ENCODE measurements around the gene SMCO4.
"Not testable (repeated sequence)": the region's sequence is repeated elsewhere in the genome, so short reads cannot be mapped to it uniquely, and the experiment has no call there.

Gene SMCO4

DNA sequence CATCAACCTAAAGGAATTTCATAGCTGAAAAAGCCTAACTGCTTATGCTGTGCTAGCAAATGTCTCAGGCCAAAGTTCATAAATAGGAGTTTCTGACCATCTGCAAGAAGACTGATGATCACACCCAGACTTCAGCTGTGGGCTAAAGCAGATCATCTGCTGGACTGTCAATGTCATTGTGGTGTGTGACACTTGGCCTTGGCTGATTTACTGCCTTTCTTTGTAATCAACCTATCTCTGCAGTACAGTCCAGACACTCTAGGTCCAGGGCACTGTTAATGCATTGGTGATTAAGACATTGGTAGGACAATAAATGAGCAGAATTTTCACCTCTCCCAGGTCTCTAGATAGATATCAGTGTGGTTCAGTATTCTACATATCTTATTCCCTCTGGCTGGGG lies 40.3 kb upstream of the SMCO4 start:
- DNase-seq (ENCODE audit: extremely low read depth, insufficient read length), result no peak
- no peaks in the 10 kb centered on the region; the same call in 1 of the 2 replicates for H3K27me3 ChIP-seq (replicated peaks; ENCODE audit: control insufficient read depth, insufficient read depth, low read length)
- no peaks in the 10 kb centered on the region for H3K36me3 ChIP-seq (ENCODE audit: control insufficient read depth, insufficient read depth, low read length)
- no peak overlapping the region for H3K4me3 ChIP-seq (replicated peaks; ENCODE audit: low read depth, low read length)
- TF ChIP-seq, protein P1, sequence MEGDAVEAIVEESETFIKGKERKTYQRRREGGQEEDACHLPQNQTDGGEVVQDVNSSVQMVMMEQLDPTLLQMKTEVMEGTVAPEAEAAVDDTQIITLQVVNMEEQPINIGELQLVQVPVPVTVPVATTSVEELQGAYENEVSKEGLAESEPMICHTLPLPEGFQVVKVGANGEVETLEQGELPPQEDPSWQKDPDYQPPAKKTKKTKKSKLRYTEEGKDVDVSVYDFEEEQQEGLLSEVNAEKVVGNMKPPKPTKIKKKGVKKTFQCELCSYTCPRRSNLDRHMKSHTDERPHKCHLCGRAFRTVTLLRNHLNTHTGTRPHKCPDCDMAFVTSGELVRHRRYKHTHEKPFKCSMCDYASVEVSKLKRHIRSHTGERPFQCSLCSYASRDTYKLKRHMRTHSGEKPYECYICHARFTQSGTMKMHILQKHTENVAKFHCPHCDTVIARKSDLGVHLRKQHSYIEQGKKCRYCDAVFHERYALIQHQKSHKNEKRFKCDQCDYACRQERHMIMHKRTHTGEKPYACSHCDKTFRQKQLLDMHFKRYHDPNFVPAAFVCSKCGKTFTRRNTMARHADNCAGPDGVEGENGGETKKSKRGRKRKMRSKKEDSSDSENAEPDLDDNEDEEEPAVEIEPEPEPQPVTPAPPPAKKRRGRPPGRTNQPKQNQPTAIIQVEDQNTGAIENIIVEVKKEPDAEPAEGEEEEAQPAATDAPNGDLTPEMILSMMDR (IDR thresholded peaks at IDR 0.05; ENCODE audit: insufficient read depth, low read length, poor library complexity, severe bottlenecking), result no peak

DNA sequence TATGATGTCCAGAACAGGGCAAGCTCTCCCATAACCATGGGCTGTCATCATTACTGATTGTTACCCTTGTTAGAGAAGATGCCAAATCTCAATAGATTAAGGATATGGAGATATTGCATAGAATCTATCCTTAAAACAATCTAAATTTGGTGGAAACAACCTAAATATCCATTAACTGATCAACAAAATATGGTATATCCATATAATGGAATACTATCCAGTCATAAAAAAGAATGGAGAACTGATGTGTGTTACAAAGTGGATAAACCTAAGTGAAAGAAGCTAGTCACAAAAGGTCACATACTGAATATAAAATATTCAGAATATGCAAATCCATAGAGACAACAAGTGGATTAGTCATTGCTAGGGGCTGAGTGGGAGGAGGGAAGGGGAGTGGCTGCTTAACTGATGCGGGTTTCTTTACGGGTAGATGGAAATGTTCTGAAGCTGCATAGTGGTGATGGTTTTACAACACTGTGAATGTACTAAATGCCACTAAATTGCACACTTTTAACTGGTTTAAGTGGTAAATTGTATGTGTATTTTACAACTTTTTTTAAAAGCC lies 36.1 kb upstream of the SMCO4 start:
- DNase-seq (ENCODE audit: extremely low read depth, insufficient read length), result no peak
- no peaks in the 10 kb centered on the region for H3K36me3 ChIP-seq (ENCODE audit: control insufficient read depth, insufficient read depth, low read length)
- H3K27me3 ChIP-seq (replicated peaks; ENCODE audit: control insufficient read depth, insufficient read depth, low read length), result no peaks in the 10 kb centered on the region
- TF ChIP-seq, protein P1 (IDR thresholded peaks at IDR 0.05; ENCODE audit: insufficient read depth, low read length, poor library complexity, severe bottlenecking), result no peak
- H3K4me3 ChIP-seq (replicated peaks; ENCODE audit: low read depth, low read length), result no peak overlapping the region

DNA sequence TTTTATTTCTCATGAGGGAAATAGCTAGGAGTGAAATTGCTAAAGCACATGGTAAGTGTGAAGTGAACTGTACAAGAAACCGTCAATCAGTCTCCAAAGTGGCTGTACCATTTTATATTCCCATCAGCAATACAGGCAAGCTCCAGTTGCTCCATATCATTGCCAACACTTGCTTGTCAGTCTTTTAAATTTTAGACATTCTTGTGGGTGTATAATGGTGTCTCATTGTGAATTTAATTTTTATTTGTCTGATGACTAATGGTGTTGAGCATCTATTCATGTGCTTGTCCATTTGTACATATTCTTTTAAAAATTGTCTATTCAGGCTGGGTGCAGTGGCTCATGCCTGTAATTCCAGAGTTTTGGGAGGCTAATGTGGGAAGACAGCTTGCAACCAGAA lies 34.1 kb upstream of the SMCO4 start:
- TF ChIP-seq, protein P1 (IDR thresholded peaks at IDR 0.05; ENCODE audit: insufficient read depth, low read length, poor library complexity, severe bottlenecking), result no peak
- Histone ChIP-seq H3K36me3 (ENCODE audit: control insufficient read depth, insufficient read depth, low read length) (no peaks in the 10 kb centered on the region), H3K4me3 (replicated peaks; ENCODE audit: low read depth, low read length) (no peak overlapping the region), H3K27me3 (replicated peaks; ENCODE audit: control insufficient read depth, insufficient read depth, low read length) (no peaks in the 10 kb centered on the region)
- DNase-seq (ENCODE audit: extremely low read depth, insufficient read length), result no peak

DNA sequence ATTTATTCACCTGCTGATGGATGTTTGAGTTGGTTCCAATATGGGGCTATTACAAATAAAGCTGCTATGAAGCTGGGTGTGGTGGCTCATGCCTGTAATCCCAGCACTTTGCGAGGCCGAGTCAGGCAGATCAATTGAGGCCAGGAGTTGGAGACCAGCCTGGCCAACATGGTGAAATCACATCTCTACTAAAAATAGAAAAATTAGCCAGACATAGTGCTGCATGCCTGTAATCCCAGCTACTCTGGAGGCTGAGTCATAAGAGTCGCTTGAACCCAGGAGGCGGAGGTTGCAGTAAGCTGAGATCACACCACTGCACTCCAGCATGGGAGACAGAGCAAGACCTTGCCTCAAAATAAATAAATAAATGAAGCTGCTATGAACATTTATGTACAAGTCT lies 33.7 kb upstream of the SMCO4 start:
- H3K27me3 ChIP-seq (replicated peaks; ENCODE audit: control insufficient read depth, insufficient read depth, low read length); DNase-seq (ENCODE audit: extremely low read depth, insufficient read length); H3K4me3 ChIP-seq (replicated peaks; ENCODE audit: low read depth, low read length); H3K36me3 ChIP-seq (ENCODE audit: control insufficient read depth, insufficient read depth, low read length): not testable (repeated sequence)

DNA sequence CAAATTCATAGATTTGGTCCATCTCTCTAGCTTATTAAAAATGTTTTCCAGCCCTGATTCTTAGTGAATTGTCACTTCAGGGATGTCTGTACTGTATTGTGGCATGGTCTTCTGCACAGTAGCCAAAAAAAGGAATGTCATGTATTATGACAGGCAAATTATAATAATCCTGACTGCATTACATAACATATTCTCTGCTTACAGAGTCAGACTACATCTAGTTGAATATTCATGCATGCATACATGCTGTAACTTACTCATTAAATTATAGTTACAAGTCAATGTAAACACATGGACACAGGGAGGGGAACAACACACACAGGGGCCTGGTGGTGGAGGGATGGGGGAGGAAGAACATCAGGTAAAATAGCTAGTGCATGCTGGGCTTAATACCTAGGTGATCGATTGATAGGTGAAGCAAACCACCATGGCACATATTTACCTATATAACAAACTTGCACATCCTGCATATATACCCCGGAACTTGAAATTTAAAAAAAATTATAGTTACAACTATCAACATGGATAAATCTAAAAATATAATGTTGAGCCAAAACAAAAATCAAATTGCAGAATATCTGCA lies 31.5 kb upstream of the SMCO4 start:
- no peak overlapping the region for H3K4me3 ChIP-seq (replicated peaks; ENCODE audit: low read depth, low read length)
- TF ChIP-seq, protein P1 (IDR thresholded peaks at IDR 0.05; ENCODE audit: insufficient read depth, low read length, poor library complexity, severe bottlenecking), result no peak
- H3K36me3 ChIP-seq (ENCODE audit: control insufficient read depth, insufficient read depth, low read length), result no peaks in the 10 kb centered on the region
- DNase-seq (ENCODE audit: extremely low read depth, insufficient read length), result no peak
- no peaks in the 10 kb centered on the region for H3K27me3 ChIP-seq (replicated peaks; ENCODE audit: control insufficient read depth, insufficient read depth, low read length)

DNA sequence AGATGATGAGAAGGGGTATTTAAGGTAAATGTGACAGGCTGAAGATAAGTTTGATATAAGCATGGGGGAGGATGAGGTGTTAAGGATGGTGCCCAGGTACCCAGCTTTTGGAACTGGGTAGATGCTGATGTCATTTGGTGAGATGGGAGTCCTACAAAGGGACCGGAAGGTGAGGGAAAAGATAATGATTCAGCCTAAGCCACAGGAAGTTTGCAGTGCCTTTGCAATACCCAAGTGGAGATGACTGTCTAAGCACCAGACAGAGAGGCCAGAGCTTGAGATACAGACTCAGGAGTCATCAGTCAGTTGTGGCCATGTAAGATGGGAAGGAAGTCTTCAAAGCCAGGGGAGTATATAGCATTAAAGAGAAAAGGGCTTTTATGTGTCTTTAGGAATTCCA lies 30.0 kb upstream of the SMCO4 start:
- no peak for DNase-seq (ENCODE audit: extremely low read depth, insufficient read length)
- TF ChIP-seq, protein P1 (IDR thresholded peaks at IDR 0.05; ENCODE audit: insufficient read depth, low read length, poor library complexity, severe bottlenecking), result no peak
- H3K4me3 ChIP-seq (replicated peaks; ENCODE audit: low read depth, low read length), result no peak overlapping the region
- no peaks in the 10 kb centered on the region for H3K27me3 ChIP-seq (replicated peaks; ENCODE audit: control insufficient read depth, insufficient read depth, low read length)
- H3K36me3 ChIP-seq (ENCODE audit: control insufficient read depth, insufficient read depth, low read length), result no peaks in the 10 kb centered on the region

Measured in GM06990 (cell line).